Fibroblast of skin of left biceps (primary cell): ENCODE measurements around the gene OSBPL1A.
"Not testable (repeated sequence)": the region's sequence is repeated elsewhere in the genome, so short reads cannot be mapped to it uniquely, and the experiment has no call there.

Source experiments
- DNase-seq, 2 experiments: peaks; one replicate each; pipeline ENCODE4 v3.0.0-alpha.2; 2013; ENCODE audit warnings: low read depth in 2 of 2

The OSBPL1A gene

DNA sequence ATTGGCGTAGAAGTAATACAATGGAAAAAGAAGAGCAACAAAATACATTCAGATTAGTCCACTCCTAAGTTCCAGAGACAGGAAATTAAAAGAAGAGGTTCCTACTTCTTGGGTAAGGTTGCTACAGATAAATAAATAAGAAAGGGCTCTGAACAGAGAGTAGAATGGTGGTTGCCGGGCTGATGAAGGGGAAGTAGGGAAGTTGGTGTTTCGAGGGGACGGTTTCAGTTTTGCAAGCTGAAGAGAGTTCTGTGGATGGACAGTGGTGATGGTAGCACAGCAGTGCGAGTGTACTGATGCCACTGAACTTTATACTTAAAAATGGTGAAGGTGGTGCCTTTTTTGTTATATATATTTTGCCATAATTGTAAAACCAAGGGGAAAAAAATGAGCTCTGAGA, 210.6 kb downstream of the OSBPL1A start:
- DNase-seq, result no peak

DNA sequence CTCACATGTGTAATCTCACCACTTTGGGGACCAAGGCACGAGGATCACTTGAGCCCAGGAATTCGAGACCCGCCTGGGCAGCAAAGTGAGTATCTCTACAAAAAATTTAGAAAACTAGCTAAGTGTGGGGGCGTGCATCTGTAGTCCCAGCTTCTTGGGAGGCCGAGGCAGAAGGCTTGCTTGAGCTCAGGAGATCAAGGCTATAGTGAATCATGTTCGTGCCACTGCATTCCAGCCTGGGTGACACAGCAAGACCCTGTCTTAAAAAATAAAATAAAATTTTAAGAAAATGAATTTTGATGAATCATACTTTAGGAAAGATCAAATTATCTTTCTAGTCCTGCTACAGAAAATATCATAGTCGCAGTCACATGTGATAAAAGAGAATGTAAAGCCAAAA, 211.8 kb downstream of the OSBPL1A start:
- DNase-seq, result no peak

DNA sequence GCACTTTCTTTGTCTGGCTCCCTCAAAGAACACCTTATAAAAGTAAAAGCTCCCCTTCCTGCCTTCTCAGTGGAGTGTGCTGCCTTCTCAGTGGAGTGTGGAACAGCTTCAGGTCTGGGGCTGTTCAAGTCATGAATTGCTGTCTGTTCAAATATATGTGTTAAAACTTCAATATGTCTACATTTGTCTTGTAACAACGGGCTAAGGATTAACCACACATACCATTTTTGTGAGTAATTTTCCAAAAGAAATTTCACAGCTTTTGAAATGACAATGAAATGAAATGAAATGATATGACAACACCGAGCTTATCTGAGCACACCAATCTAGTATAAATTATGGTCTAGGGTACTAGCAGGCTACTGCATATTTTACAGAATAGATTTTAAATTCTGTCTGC, 215.8 kb downstream of the OSBPL1A start:
- peak; percentile 34 to 44 for DNase-seq

- no peak for DNase-seq
Observed at GRCh38 chr18:24180048-24180447, 217.6 kb downstream of the OSBPL1A start.

- no peak for DNase-seq
Observed at GRCh38 chr18:24177499-24178133, 220.0 kb downstream of the OSBPL1A start.

DNA sequence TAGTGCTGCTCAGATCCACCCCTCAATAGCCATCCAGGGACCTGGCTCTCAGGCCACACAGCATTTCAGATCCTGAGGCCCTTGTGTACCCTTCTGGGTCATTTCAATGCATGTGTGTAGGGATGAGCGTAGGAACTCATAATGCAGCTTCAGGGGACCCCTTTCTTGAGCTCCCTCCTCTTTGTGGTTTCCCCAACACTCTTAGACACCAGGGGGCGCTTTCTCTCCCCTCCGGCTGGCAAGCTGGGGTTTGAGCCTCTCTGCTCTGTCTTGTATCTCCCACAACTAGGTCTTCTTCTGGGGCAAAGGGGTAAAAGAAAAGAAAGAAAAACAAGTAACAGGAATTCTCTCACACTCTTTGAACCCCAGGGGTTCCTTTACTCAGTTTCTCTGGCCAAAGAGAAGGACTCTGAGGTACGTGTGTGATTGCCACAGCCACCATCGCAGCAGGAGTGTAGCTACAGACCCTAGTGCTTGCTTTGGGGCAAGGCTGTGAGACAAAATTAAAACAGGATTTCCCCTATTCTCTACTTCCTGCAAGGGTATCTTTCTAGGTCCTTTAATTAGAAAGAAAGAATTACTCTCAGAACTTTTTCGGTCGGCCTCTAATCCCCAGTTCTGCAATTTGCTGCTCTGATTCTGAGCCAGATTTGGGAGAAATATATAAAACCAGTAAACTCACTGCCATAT, 220.8 kb downstream of the OSBPL1A start:
- peak in 1 of 2 experiments; percentile 10 for DNase-seq

GRCh38 chr18:24173997-24174396, 223.6 kb downstream of the OSBPL1A start:
- DNase-seq, result no peak

- no peak for DNase-seq
Observed at GRCh38 chr18:24170360-24170759, 227.3 kb downstream of the OSBPL1A start.

DNA sequence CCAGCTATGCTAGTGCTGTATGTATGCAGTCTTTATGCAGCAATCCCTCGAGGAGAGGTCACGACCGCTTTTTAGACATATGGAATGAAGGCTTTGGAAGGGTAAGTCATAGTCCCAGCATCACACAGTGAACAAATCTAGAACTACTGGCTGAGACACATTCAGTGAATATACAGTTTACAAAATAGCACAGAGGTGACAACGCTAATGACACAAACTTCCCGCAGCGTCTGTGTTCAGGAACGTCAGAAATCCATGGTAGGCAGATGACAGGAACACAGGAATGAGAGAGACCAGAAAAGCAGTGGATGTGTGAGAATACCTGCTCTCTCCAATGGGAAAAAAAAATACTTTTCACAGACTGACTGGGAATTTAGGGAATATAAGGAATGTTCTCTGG, 229.1 kb downstream of the OSBPL1A start:
- no peak for DNase-seq

DNA sequence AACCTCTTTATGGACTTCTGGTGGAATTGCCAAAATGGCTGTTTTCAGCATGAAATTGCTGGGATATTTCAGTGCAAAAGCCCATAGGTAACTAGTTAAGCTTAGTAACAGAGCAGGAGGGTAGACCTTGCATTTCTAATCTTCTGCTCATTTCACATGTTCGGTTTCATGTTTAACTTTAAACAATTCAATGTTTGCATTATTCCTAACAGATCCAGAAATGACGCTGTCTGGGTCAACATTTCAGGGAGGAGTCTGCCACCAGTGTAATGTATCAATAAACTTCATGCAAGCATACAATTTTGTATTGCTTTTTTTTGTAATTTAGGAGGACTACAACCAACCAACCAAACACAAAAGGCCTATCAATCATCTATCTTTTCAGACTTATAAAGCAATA, 236.3 kb downstream of the OSBPL1A start:
- no peak for DNase-seq

- no peak for DNase-seq
Observed at GRCh38 chr18:24160086-24160485, 237.5 kb downstream of the OSBPL1A start.

DNA sequence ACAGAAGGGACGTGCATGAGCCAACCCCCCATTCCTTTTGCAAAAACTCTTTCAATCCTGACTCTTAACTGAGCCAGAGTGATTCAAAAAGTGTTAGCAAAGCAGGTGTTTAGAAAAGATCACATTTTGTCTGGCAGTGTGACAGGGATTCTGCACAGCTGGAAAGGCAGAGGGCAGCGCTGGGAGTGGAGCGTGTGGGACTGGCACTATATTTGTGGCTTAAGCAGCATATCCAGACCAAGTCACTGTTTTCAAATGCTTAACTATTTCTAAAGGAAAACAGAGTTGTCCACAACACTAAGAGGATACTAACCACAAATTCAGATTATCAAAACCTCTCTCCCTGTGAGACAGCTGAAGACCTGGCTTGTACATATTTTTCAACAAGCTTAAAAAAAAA, 239.8 kb downstream of the OSBPL1A start:
- no peak for DNase-seq

GRCh38 chr18:24153397-24153796, 244.2 kb downstream of the OSBPL1A start:
- DNase-seq, result no peak

DNA sequence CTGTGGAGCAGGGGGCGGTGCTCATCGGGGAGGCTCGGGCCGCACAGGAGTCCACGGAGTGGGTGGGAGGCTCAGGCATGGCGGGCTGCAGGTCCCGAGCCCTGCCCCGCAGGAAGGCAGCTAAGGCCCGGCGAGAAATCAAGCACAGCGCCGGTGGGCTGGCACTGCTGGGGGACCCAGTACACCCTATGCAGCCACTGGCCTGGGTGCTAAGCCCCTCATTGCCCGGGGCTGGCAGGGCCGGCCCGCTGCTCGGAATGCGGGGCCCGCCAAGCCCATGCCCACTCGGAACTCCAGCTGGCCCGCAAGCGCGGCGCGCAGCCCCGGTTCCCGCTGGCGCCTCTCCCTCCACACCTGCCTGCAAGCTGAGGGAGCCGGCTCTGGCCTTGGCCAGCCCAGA, 248.0 kb downstream of the OSBPL1A start:
- not testable (repeated sequence) for DNase-seq

DNA sequence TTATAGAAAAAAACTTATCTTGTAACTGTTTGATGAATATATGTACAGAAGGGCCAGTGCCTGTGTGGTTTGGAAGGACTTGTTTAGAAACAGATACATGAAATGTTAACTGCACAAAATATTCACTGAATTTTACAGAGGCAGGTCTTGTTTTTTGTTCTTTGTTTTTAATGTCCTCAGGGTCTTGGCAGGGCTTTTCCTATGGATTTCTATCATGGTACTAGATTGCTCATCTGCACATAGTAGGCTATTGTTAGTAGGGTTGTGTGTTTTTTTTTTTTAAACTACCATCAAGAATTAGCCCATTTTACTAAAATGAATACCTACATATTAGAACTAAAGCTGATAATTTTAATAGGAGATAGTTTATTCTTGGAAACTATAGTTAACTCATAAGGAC, 255.2 kb downstream of the OSBPL1A start:
- no peak for DNase-seq

- DNase-seq, result no peak
Observed at GRCh38 chr18:24140697-24141096, 256.9 kb downstream of the OSBPL1A start.

GRCh38 chr18:24138789-24139616, 258.6 kb downstream of the OSBPL1A start, which contains the start of gene CABYR:
Gene CABYR (plus strand): TSS chr18:24139062. CDS start chr18:24143115, 4,053 bp downstream.
- peak; percentile 74 for DNase-seq

DNA sequence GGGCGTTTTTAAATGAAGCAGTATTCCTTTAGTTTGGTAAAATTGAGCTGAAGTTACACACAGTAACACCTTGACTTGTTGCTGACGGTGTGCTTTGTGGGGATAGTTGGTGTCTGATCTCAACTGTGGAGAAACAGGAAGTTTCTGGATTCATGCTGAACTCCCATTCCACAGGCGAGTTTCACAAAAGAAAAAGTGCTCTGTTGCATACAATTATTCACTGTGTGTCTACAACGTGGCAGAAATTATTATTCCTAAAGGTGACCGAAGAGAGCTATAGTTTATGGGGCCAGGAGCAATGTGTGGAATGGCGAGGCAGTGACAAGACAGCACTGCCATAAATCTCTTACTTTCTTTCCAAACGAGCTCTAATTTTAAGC, 259.2 kb downstream of the OSBPL1A start:
- DNase-seq, result no peak

DNA sequence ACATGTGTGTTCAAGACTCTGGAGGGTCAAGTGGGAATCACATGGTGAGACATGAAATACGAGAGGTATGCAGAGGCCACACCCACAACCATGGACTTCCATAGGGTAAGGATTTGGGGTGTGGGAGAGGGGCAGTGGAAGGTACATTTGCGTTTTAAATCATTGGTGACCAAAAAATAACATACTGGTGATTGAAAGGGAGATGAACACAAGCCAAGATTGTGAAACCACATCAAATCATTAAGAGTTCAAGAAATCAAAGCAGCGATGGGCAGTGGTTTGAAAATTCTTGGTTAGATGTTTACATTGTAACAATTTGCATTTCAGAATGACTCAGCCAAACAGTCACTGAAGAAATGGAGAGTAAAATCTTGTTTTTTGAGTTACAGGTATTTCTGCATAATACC, 260.7 kb downstream of the OSBPL1A start:
- no peak for DNase-seq

GRCh38 chr18:24130494-24130893, 267.1 kb downstream of the OSBPL1A start:
- no peak for DNase-seq

- DNase-seq, result no peak
Observed at GRCh38 chr18:24128700-24129099, 268.9 kb downstream of the OSBPL1A start.

DNA sequence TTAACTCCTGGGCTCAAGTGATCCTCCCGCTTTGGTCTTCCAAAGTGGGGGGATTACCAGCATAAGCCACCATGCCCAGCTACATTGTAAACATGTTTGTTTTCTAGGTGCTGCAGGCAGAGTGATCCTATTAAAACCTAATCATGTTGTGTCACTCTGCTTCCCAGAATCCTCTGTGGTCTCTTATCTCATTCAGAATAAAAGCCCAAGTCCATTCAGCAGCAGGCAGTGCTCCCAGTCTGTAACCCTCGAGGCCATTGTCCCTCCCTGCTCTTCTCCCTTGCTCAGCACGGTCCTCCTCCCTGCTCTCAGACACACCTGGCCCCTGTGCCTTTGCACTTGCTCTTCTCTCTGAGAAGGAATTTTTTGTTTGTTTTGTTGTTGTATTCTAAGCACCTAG, 269.9 kb downstream of the OSBPL1A start:
- no peak for DNase-seq
